GM23338 (cell line): Measurements from ENCODE around the gene KIF19. TPM values are rescaled to one million over a fixed set of nuclear protein-coding genes. Genes with fewer than 3 reads are reported as not detected.

Source experiments
- ATAC-seq: fragments of 200-7000 bp; cut with Tn5 transposase; 3 replicates; pipeline ENCODE4 v1.9.1; 2020
- DNase-seq: peaks from one replicate; pipeline ENCODE4 v3.0.0-alpha.2; 2015; ENCODE audit warnings: low spot score
- H2AFZ ChIP-seq: fragments of 200-600 bp; sonication (generic); 2 replicates; pipeline ENCODE4 v1.8.0; 2016; ENCODE audit warnings: antibody characterized with exemption, mild to moderate bottlenecking, moderate library complexity
- H3F3A ChIP-seq: fragments of 200-600 bp; sonication (generic); replicated peaks from 2 replicates; pipeline ENCODE4 v1.8.0; 2017; ENCODE audit warnings: antibody characterized with exemption, mixed run types, low read depth
- H3K27ac ChIP-seq: fragments of 200-600 bp; sonication (generic); 2 replicates; pipeline ENCODE4 v1.6.1; 2016; ENCODE audit warnings: low read depth
- H3K27me3 ChIP-seq: fragments of 200-600 bp; sonication (generic); 2 replicates; pipeline ENCODE4 v1.8.0; 2016; ENCODE audit warnings: mild to moderate bottlenecking, mixed run types, moderate library complexity; ENCODE audit not compliant: insufficient read depth
- H3K36me3 ChIP-seq: fragments of 200-600 bp; sonication (generic); 2 replicates; pipeline ENCODE4 v1.8.0; 2016; ENCODE audit warnings: mild to moderate bottlenecking; ENCODE audit not compliant: insufficient read depth
- H3K4me1 ChIP-seq: fragments of 200-600 bp; sonication (generic); 2 replicates; pipeline ENCODE4 v1.8.0; 2016; ENCODE audit warnings: mild to moderate bottlenecking, moderate library complexity; ENCODE audit not compliant: insufficient read depth
- H3K4me2 ChIP-seq: fragments of 200-600 bp; sonication (generic); 2 replicates; pipeline ENCODE4 v1.7.1; 2017; ENCODE audit warnings: mixed run types
- H3K4me3 ChIP-seq: fragments of 200-600 bp; sonication (generic); 2 replicates; pipeline ENCODE4 v1.6.1; 2016; ENCODE audit warnings: mixed run types
- H3K79me2 ChIP-seq: fragments of 200-600 bp; sonication (generic); replicated peaks from 2 replicates; pipeline ENCODE4 v1.8.0; 2017; ENCODE audit warnings: mild to moderate bottlenecking; ENCODE audit not compliant: insufficient read depth
- H3K9me2 ChIP-seq: fragments of 200-600 bp; sonication (generic); 2 replicates; pipeline ENCODE4 v1.8.0; 2017; ENCODE audit not compliant: insufficient read depth
- H4K20me1 ChIP-seq: fragments of 200-600 bp; sonication (generic); replicated peaks from 2 replicates; pipeline ENCODE4 v1.8.0; 2017; ENCODE audit warnings: mild to moderate bottlenecking; ENCODE audit not compliant: insufficient read depth
- H3K27ac Mint-ChIP-seq: 2 replicates; pipeline ENCODE4 v1.8.0; 2020; ENCODE audit warnings: inconsistent platforms, mild to moderate bottlenecking, moderate library complexity, mixed read lengths
- H3K27me3 Mint-ChIP-seq: 3 replicates; pipeline ENCODE4 v1.8.0; 2022; ENCODE audit warnings: low read depth, mild to moderate bottlenecking, moderate library complexity, mixed read lengths, inconsistent platforms; ENCODE audit not compliant: insufficient read depth, poor library complexity
- H3K36me3 Mint-ChIP-seq: 3 replicates; pipeline ENCODE4 v1.8.0; 2021; ENCODE audit warnings: low read depth, mild to moderate bottlenecking, inconsistent platforms, moderate library complexity, mixed read lengths
- H3K4me1 Mint-ChIP-seq: 3 replicates; pipeline ENCODE4 v1.8.0; 2020; ENCODE audit warnings: mild to moderate bottlenecking, inconsistent platforms, mixed read lengths
- H3K4me3 Mint-ChIP-seq: 3 replicates; pipeline ENCODE4 v1.8.0; 2021; ENCODE audit warnings: moderate library complexity, mild to moderate bottlenecking, inconsistent platforms, mixed read lengths
- H3K9me3 Mint-ChIP-seq: 3 replicates; pipeline ENCODE4 v1.8.0; 2020; ENCODE audit warnings: moderate library complexity, mild to moderate bottlenecking, inconsistent platforms, mixed read lengths
- CREB1 ChIP-seq: fragments of 250-450 bp; sonication (Bioruptor Pico); IDR thresholded peaks from 2 replicates; pipeline ENCODE4 v1.5.0; 2020; ENCODE audit warnings: low read depth, mild to moderate bottlenecking, moderate library complexity
- EZH2 ChIP-seq: fragments of 200-600 bp; sonication (generic); IDR thresholded peaks from one replicate; pipeline ENCODE4 v1.8.0; 2017; ENCODE audit warnings: antibody characterized with exemption, mild to moderate bottlenecking, low read depth; ENCODE audit not compliant: unreplicated experiment
- JUNB ChIP-seq: IDR thresholded peaks from one replicate; pipeline ENCODE4 v1.6.1; 2016; ENCODE audit warnings: antibody characterized with exemption; ENCODE audit not compliant: unreplicated experiment
- NANOG ChIP-seq: IDR thresholded peaks from 2 replicates; pipeline ENCODE4 v1.6.1; 2016; ENCODE audit warnings: antibody characterized with exemption, borderline replicate concordance
- STAT1 ChIP-seq: IDR thresholded peaks from one replicate; pipeline ENCODE4 v1.6.1; 2016; ENCODE audit warnings: antibody characterized with exemption; ENCODE audit not compliant: unreplicated experiment
- ZNF114 ChIP-seq: fragments of 250-450 bp; sonication (Bioruptor Pico); IDR thresholded peaks from 2 replicates; pipeline ENCODE4 v1.5.0; 2020; ENCODE audit warnings: mild to moderate bottlenecking, moderate library complexity
- polyA plus RNA-seq: library from polyadenylated mRNA; unstranded; fragments of >200 nt; fragmentation: Nextera tagmentation; extraction: Ambion mirVana; gene quantifications from 2 replicates; pipeline ENCODE4 v1.2.1, GENCODE V29; 2016
- total RNA-seq: library from RNA; depleted of rRNA; stranded (reverse); fragments of >200 nt; shearing (Covaris generic); gene quantifications from 2 replicates; pipeline ENCODE4 v1.2.3, GENCODE V29; 2014
- TF ChIP-seq, protein P1 (sequence below): fragments of 250-450 bp; sonication (Bioruptor Pico); IDR thresholded peaks from 2 replicates; pipeline ENCODE4 v1.5.0; 2020; ENCODE audit warnings: mild to moderate bottlenecking, moderate library complexity
- TF ChIP-seq, protein P2 (sequence below): IDR thresholded peaks from 2 replicates; pipeline ENCODE4 v1.6.1; 2016; ENCODE audit warnings: antibody characterized with exemption
- TF ChIP-seq, protein P3 (sequence below), 2 experiments: fragments of 200-600 bp in 1 of 2; sonication (generic) in 1 of 2; conservative IDR thresholded peaks; 2 replicates each; pipeline versions ENCODE4 v1.5.1 to v1.6.1; 2016 to 2017; ENCODE audit warnings: antibody characterized with exemption in 2 of 2, low read depth in 2 of 2, mild to moderate bottlenecking in 2 of 2, moderate library complexity in 1 of 2
- TF ChIP-seq, protein P4 (sequence below): IDR thresholded peaks from one replicate; pipeline ENCODE4 v1.6.1; 2018; ENCODE audit warnings: antibody characterized with exemption; ENCODE audit not compliant: unreplicated experiment

Gene KIF19
- total and polyA plus RNA-seq, 2 experiments from 2014 or later, result 0.35 to 0.36 TPM

DNA sequence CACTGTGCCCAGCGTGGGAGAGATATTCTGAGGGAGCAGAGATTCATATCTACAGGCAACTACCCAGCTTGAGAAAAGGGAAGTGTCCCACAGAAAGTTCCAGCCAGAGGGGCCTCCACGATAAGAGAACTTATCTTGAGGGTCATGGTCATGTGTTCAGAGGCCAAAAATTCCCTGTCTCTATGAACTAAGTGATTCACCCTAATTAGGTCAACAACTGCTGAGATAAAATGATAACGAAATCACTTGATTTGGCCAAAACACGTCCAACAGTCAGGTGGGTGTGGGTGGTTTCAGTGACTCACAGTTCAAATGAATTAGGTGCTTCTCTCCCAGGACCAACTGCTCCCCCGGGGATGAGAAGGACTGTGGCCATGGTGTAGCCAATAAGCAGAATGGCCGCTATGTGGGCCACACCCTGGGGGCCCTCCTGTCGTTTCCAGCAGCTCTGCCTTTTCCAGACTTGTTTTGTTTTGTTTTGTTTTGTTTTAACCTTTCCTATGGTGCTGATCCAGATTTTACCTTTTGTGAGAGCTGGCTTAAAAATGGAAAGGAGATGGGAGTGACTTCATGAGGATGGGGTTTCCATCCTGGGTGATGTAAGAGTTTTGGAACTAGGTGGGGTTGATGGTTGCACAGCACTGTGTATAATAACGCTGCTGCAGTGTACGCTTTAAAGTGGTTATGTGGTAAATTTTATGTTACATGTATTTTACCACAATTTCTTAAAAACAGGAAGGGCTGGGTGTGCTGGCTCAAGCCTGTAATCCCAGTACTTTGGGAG lies 43.2 kb upstream of the KIF19 start:
- H3K9me2 ChIP-seq, result no peaks in the 10 kb centered on the region
- Mint-ChIP-seq H3K36me3 (no peaks in the 10 kb centered on the region), H3K27ac (no peak overlapping the region), H3K4me3 (no peak overlapping the region), H3K9me3 (no peaks in the 10 kb centered on the region), H3K27me3 (peaks cover 15% of the 10 kb centered on the region), H3K4me1 (no peaks in the 10 kb centered on the region; the same call in 2 of the 3 replicates)
- TF ChIP-seq, protein P1, sequence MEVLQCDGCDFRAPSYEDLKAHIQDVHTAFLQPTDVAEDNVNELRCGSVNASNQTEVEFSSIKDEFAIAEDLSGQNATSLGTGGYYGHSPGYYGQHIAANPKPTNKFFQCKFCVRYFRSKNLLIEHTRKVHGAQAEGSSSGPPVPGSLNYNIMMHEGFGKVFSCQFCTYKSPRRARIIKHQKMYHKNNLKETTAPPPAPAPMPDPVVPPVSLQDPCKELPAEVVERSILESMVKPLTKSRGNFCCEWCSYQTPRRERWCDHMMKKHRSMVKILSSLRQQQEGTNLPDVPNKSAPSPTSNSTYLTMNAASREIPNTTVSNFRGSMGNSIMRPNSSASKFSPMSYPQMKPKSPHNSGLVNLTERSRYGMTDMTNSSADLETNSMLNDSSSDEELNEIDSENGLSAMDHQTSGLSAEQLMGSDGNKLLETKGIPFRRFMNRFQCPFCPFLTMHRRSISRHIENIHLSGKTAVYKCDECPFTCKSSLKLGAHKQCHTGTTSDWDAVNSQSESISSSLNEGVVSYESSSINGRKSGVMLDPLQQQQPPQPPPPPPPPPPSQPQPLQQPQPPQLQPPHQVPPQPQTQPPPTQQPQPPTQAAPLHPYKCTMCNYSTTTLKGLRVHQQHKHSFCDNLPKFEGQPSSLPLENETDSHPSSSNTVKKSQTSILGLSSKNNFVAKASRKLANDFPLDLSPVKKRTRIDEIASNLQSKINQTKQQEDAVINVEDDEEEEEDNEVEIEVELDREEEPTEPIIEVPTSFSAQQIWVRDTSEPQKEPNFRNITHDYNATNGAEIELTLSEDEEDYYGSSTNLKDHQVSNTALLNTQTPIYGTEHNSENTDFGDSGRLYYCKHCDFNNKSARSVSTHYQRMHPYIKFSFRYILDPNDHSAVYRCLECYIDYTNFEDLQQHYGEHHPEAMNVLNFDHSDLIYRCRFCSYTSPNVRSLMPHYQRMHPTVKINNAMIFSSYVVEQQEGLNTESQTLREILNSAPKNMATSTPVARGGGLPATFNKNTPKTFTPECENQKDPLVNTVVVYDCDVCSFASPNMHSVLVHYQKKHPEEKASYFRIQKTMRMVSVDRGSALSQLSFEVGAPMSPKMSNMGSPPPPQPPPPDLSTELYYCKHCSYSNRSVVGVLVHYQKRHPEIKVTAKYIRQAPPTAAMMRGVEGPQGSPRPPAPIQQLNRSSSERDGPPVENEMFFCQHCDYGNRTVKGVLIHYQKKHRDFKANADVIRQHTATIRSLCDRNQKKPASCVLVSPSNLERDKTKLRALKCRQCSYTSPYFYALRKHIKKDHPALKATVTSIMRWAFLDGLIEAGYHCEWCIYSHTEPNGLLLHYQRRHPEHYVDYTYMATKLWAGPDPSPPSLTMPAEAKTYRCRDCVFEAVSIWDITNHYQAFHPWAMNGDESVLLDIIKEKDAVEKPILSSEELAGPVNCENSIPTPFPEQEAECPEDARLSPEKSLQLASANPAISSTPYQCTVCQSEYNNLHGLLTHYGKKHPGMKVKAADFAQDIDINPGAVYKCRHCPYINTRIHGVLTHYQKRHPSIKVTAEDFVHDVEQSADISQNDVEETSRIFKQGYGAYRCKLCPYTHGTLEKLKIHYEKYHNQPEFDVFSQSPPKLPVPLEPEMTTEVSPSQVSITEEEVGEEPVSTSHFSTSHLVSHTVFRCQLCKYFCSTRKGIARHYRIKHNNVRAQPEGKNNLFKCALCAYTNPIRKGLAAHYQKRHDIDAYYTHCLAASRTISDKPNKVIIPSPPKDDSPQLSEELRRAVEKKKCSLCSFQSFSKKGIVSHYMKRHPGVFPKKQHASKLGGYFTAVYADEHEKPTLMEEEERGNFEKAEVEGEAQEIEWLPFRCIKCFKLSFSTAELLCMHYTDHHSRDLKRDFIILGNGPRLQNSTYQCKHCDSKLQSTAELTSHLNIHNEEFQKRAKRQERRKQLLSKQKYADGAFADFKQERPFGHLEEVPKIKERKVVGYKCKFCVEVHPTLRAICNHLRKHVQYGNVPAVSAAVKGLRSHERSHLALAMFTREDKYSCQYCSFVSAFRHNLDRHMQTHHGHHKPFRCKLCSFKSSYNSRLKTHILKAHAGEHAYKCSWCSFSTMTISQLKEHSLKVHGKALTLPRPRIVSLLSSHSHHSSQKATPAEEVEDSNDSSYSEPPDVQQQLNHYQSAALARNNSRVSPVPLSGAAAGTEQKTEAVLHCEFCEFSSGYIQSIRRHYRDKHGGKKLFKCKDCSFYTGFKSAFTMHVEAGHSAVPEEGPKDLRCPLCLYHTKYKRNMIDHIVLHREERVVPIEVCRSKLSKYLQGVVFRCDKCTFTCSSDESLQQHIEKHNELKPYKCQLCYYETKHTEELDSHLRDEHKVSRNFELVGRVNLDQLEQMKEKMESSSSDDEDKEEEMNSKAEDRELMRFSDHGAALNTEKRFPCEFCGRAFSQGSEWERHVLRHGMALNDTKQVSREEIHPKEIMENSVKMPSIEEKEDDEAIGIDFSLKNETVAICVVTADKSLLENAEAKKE (CRISPR knock-in tag), result no peak
- TF ChIP-seq CREB1 (CRISPR knock-in tag) (no peak), JUNB (no peak), STAT1 (no peak), NANOG (no peak), ZNF114 (CRISPR knock-in tag) (no peak), EZH2 (no peak)
- TF ChIP-seq, protein P2, sequence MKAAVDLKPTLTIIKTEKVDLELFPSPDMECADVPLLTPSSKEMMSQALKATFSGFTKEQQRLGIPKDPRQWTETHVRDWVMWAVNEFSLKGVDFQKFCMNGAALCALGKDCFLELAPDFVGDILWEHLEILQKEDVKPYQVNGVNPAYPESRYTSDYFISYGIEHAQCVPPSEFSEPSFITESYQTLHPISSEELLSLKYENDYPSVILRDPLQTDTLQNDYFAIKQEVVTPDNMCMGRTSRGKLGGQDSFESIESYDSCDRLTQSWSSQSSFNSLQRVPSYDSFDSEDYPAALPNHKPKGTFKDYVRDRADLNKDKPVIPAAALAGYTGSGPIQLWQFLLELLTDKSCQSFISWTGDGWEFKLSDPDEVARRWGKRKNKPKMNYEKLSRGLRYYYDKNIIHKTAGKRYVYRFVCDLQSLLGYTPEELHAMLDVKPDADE, result no peak
- TF ChIP-seq, protein P3, sequence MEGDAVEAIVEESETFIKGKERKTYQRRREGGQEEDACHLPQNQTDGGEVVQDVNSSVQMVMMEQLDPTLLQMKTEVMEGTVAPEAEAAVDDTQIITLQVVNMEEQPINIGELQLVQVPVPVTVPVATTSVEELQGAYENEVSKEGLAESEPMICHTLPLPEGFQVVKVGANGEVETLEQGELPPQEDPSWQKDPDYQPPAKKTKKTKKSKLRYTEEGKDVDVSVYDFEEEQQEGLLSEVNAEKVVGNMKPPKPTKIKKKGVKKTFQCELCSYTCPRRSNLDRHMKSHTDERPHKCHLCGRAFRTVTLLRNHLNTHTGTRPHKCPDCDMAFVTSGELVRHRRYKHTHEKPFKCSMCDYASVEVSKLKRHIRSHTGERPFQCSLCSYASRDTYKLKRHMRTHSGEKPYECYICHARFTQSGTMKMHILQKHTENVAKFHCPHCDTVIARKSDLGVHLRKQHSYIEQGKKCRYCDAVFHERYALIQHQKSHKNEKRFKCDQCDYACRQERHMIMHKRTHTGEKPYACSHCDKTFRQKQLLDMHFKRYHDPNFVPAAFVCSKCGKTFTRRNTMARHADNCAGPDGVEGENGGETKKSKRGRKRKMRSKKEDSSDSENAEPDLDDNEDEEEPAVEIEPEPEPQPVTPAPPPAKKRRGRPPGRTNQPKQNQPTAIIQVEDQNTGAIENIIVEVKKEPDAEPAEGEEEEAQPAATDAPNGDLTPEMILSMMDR (conservative IDR thresholded peaks at IDR 0.05; ENCODE audit: low read depth in 2 of 2), result no peak
- TF ChIP-seq, protein P4, sequence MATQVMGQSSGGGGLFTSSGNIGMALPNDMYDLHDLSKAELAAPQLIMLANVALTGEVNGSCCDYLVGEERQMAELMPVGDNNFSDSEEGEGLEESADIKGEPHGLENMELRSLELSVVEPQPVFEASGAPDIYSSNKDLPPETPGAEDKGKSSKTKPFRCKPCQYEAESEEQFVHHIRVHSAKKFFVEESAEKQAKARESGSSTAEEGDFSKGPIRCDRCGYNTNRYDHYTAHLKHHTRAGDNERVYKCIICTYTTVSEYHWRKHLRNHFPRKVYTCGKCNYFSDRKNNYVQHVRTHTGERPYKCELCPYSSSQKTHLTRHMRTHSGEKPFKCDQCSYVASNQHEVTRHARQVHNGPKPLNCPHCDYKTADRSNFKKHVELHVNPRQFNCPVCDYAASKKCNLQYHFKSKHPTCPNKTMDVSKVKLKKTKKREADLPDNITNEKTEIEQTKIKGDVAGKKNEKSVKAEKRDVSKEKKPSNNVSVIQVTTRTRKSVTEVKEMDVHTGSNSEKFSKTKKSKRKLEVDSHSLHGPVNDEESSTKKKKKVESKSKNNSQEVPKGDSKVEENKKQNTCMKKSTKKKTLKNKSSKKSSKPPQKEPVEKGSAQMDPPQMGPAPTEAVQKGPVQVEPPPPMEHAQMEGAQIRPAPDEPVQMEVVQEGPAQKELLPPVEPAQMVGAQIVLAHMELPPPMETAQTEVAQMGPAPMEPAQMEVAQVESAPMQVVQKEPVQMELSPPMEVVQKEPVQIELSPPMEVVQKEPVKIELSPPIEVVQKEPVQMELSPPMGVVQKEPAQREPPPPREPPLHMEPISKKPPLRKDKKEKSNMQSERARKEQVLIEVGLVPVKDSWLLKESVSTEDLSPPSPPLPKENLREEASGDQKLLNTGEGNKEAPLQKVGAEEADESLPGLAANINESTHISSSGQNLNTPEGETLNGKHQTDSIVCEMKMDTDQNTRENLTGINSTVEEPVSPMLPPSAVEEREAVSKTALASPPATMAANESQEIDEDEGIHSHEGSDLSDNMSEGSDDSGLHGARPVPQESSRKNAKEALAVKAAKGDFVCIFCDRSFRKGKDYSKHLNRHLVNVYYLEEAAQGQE, result no peak
- no peaks in the 10 kb centered on the region for H3K36me3 ChIP-seq
- no peak overlapping the region for H2AFZ ChIP-seq
- H3K27me3 ChIP-seq, result no peaks in the 10 kb centered on the region
- no peak overlapping the region for H3K4me3 ChIP-seq
- H3F3A ChIP-seq, result no peaks in the 10 kb centered on the region
- no peaks in the 10 kb centered on the region for H3K79me2 ChIP-seq
- no peak for ATAC-seq
- H3K27ac ChIP-seq, result no peak overlapping the region
- no peak for DNase-seq
- H3K4me1 ChIP-seq, result peaks cover 7% of the 10 kb centered on the region; the same call in 1 of the 2 replicates
- no peak overlapping the region for H3K4me2 ChIP-seq
- H4K20me1 ChIP-seq, result no peaks in the 10 kb centered on the region
